K562 (cell line): ENCODE results near the gene GPR39. TPM values are rescaled to one million over a fixed set of nuclear protein-coding genes. Genes with fewer than 3 reads are reported as not detected.

ENCODE experiments used
- ATAC-seq: fragments of 200-7000 bp; cut with Tn5 transposase; 3 replicates; pipeline ENCODE4 v1.9.1; 2020; ENCODE audit warnings: moderate library complexity
- BruUV-seq: library from RNA; stranded (reverse); fragments of 400-500 nt; replicated peaks from 2 replicates; lab custom pipeline; 2021; lab: Mats Ljungman, UMichigan
- CTCF ChIA-PET: fragments of 300-600 bp; formaldehyde crosslinking; extraction: SDS; loops from one replicate; lab custom pipeline; 2021; ENCODE audit warnings: low intra/inter-chr PET ratio; lab: Yijun Ruan, JAX
- POLR2A ChIA-PET: fragments of 300-600, 350-650 bp; sonication (Branson Sonifier 250); formaldehyde crosslinking; extraction: SDS; loops from one replicate; lab custom pipeline; 2021; ENCODE audit warnings: antibody characterized with exemption, inconsistent platforms; lab: Yijun Ruan, JAX
- DNase-seq, 4 experiments: peaks; one replicate each; pipeline versions ENCODE4 v3.0.0 to v3.0.0-alpha.2; 2011 to 2018; ENCODE audit warnings: low spot score in 3 of 4, mixed read lengths in 3 of 4; ENCODE audit errors: extremely low read depth in 1 of 4
- FAIRE-seq: peaks from 2 replicates; lab custom pipeline; 2011; peaks lifted over from hg19 to GRCh38; lab: Jason Lieb, UNC
- H2AFZ ChIP-seq: 2 replicates; pipeline ENCODE4 v1.6.0; 2011; ENCODE audit warnings: low read depth, low read length, control low read depth, inconsistent platforms
- H3K27ac ChIP-seq: fragments of 200-600 bp; 3 replicates; pipeline ENCODE4 v1.8.0; 2011; ENCODE audit warnings: low read depth, mild to moderate bottlenecking, control low read depth, inconsistent platforms, low read length, moderate library complexity, mixed read lengths; ENCODE audit errors: extremely low read depth
- H3K27me3 ChIP-seq, 2 experiments: fragments of 300-600 bp in 1 of 2; 2 replicates in 1 of 2; 3 replicates in 1 of 2; pipeline versions ENCODE4 v1.6.0 to v1.8.0; 2011; ENCODE audit warnings: inconsistent platforms in 2 of 2, low read length in 2 of 2, mild to moderate bottlenecking in 1 of 2, mixed read lengths in 1 of 2, moderate library complexity in 1 of 2; ENCODE audit not compliant: control insufficient read depth in 2 of 2, insufficient read depth in 2 of 2
- H3K36me3 ChIP-seq: fragments of 300-600 bp; 3 replicates; pipeline ENCODE4 v1.8.0; 2011; ENCODE audit warnings: mild to moderate bottlenecking, low read length, inconsistent platforms; ENCODE audit not compliant: control insufficient read depth, insufficient read depth
- H3K4me1 ChIP-seq, 2 experiments: fragments of 200-600 bp in 1 of 2; replicated peaks in 1 of 2; 2 replicates in 1 of 2; 3 replicates in 1 of 2; pipeline versions ENCODE4 v1.5.1 to v1.8.0; 2011; ENCODE audit warnings: inconsistent platforms in 2 of 2, low read length in 2 of 2, mild to moderate bottlenecking in 1 of 2, mixed read lengths in 1 of 2, moderate library complexity in 1 of 2; ENCODE audit not compliant: control insufficient read depth in 2 of 2, insufficient read depth in 2 of 2
- H3K4me2 ChIP-seq: 2 replicates; pipeline ENCODE4 v1.6.1; 2011; ENCODE audit warnings: low read length, control low read depth, inconsistent platforms, mixed read lengths; ENCODE audit not compliant: insufficient read depth
- H3K4me3 ChIP-seq: fragments of 200-600 bp; sonication (generic), shearing (Covaris generic); 2 replicates; pipeline ENCODE4 v1.5.1; 2016; ENCODE audit warnings: control low read depth, inconsistent platforms
- H3K79me2 ChIP-seq: fragments of 200-600 bp; 3 replicates; pipeline ENCODE4 v1.8.0; 2011; ENCODE audit warnings: low read length, inconsistent platforms; ENCODE audit not compliant: control insufficient read depth, insufficient read depth
- H3K9ac ChIP-seq, 2 experiments: 2 replicates each; pipeline versions ENCODE4 v1.6.0 to v1.6.1; 2011; ENCODE audit warnings: low read depth in 2 of 2, low read length in 2 of 2, control low read depth in 1 of 2, inconsistent platforms in 1 of 2, mild to moderate bottlenecking in 1 of 2, mixed read lengths in 1 of 2; ENCODE audit not compliant: insufficient read depth in 1 of 2
- H3K9me1 ChIP-seq: one replicate; pipeline ENCODE4 v1.6.0; 2011; ENCODE audit warnings: inconsistent platforms, mild to moderate bottlenecking, low read length, moderate library complexity; ENCODE audit not compliant: control insufficient read depth, insufficient read depth
- H3K9me3 ChIP-seq: replicated peaks from 2 replicates; pipeline ENCODE4 v1.5.1; 2011; ENCODE audit warnings: low read depth, low read length, inconsistent platforms; ENCODE audit not compliant: control insufficient read depth, insufficient read depth
- H4K20me1 ChIP-seq: replicated peaks from 2 replicates; pipeline ENCODE4 v1.6.1; 2011; ENCODE audit warnings: low read length, inconsistent platforms, mixed read lengths; ENCODE audit not compliant: control insufficient read depth, insufficient read depth
- AFF1 ChIP-seq, 2 experiments: fragments of 450-650 bp; IDR thresholded peaks; 2 replicates each; pipeline ENCODE4 v1.6.1; 2018; ENCODE audit warnings: mild to moderate bottlenecking in 2 of 2, low read depth in 1 of 2; ENCODE audit not compliant: partially characterized antibody in 2 of 2
- ATF4 ChIP-seq: fragments of 450-650 bp; formaldehyde crosslinking; IDR thresholded peaks from 2 replicates; pipeline ENCODE4 v1.4.0; 2022; ENCODE audit warnings: mild to moderate bottlenecking, moderate library complexity
- E2F5 ChIP-seq: sonication (generic); formaldehyde crosslinking; IDR thresholded peaks from 2 replicates; pipeline ENCODE4 v1.8.0; 2022; ENCODE audit warnings: mild to moderate bottlenecking, missing genetic modification reagents
- MAFG ChIP-seq: fragments of 450-650 bp; conservative IDR thresholded peaks from 2 replicates; pipeline ENCODE4 v1.6.1; 2016; ENCODE audit warnings: missing genetic modification characterization, missing compliant biosample characterization
- NBN ChIP-seq: fragments of 450-650 bp; IDR thresholded peaks from 2 replicates; pipeline ENCODE4 v1.6.1; 2016; ENCODE audit warnings: low read depth, mild to moderate bottlenecking
- NCOA4 ChIP-seq: fragments of 450-650 bp; IDR thresholded peaks from 2 replicates; pipeline ENCODE4 v1.6.1; 2018; ENCODE audit warnings: mild to moderate bottlenecking; ENCODE audit not compliant: partially characterized antibody
- RBM39 ChIP-seq: fragments of 200-400 bp; formaldehyde crosslinking; optimal IDR thresholded peaks from 2 replicates; pipeline ENCODE3; 2018; ENCODE audit warnings: low read depth, low read length
- ZFP36 ChIP-seq: fragments of 150-350 bp; IDR thresholded peaks from 2 replicates; pipeline ENCODE4 v1.6.1; 2018; ENCODE audit warnings: low read length, low read depth; ENCODE audit not compliant: partially characterized antibody
- ZNF280B ChIP-seq: fragments of 250-450 bp; sonication (Bioruptor Pico); IDR thresholded peaks from 2 replicates; pipeline ENCODE4 v1.5.1; 2021; ENCODE audit warnings: mild to moderate bottlenecking
- ZNF785 ChIP-seq: fragments of 250-450 bp; sonication (Bioruptor Pico); IDR thresholded peaks from 2 replicates; pipeline ENCODE4 v1.4.0; 2020; ENCODE audit warnings: mild to moderate bottlenecking
- WGBS: fragments of 100-300 bp; shearing (Covaris generic); methylation state at CpG from one replicate; pipeline ENCODE4 v1.1.6; 2016; ENCODE audit warnings: low coverage, mixed read lengths; ENCODE audit not compliant: insufficient coverage; ENCODE audit errors: missing lambda C conversion rate; 5-methylcytosine and 5-hydroxymethylcytosine counted together
- in situ Hi-C: fragments of 300-500 bp; cut with MboI; formaldehyde crosslinking; loops from 4 replicates; pipeline ENCODE4 v1.15.0; 2018; ENCODE audit warnings: inconsistent platforms, mixed read lengths
- intact Hi-C: fragments of 100-400 bp; cut with micrococcal nuclease; formaldehyde crosslinking; loops from 2 replicates; pipeline ENCODE4 v1.14.2; 2022
- polyA plus RNA-seq, 8 experiments: library from polyadenylated mRNA; depleted of rRNA in 4 of 8; stranded (reverse) in 5 of 8; unstranded in 3 of 8; fragments of >200 nt; fragmentation: Nextera tagmentation in 2 of 8; fragmentation: Illumina TruSeq in 1 of 8; extraction: Ambion mirVana in 2 of 8; extraction: Trizol in 1 of 8; gene quantifications; 2 replicates each; pipeline versions ENCODE4 v1.2.1 to v1.2.3, GENCODE V29; 2011 to 2014; ENCODE audit warnings: inconsistent platforms in 1 of 8, missing spikeins in 1 of 8
- total RNA-seq, 7 experiments: library from RNA; depleted of rRNA in 6 of 7; stranded (reverse); fragments of >200 nt in 6 of 7; fragmentation: Illumina TruSeq in 2 of 7; extraction: Trizol in 2 of 7; gene quantifications; 2 replicates each; pipeline versions ENCODE4 v1.2.1 to v1.2.3, GENCODE V29; 2011 to 2021; ENCODE audit warnings: low replicate concordance in 1 of 7
- TF ChIP-seq, protein P1 (sequence below), 3 experiments: fragments of 200-800 bp in 1 of 3; fragments of 250-450 bp in 1 of 3; fragments of 450-650 bp in 1 of 3; sonication (Bioruptor Pico) in 1 of 3; sonication (Bioruptor generic) in 1 of 3; formaldehyde crosslinking in 1 of 3; IDR thresholded peaks; 2 replicates each; pipeline versions ENCODE4 v1.6.1 to v1.8.0; 2016 to 2022; ENCODE audit warnings: mild to moderate bottlenecking in 2 of 3, missing genetic modification characterization in 2 of 3, missing compliant biosample characterization in 1 of 3, moderate library complexity in 1 of 3

The GPR39 gene
- total and polyA plus RNA-seq, 9 of the 15 experiments (the other 6 are each of a cell fraction or from before 2014, with no cell fraction given): 0.04 TPM; not detected in 8

- FAIRE-seq (no peak), DNase-seq (no peak), ATAC-seq (no peak)
- Histone ChIP-seq H3K79me2 (no peaks in the 10 kb centered on the region), H3K36me3 (no peaks in the 10 kb centered on the region), H3K4me3 (no peak overlapping the region), H3K9me3 (no peaks in the 10 kb centered on the region), H3K27me3 (no peaks in the 10 kb centered on the region), H2AFZ (no peak overlapping the region), H3K4me1 (no peaks in the 10 kb centered on the region), H4K20me1 (no peaks in the 10 kb centered on the region), H3K27ac (no peak overlapping the region), H3K9ac (no peak overlapping the region), H3K4me2 (no peak overlapping the region), H3K9me1 (no peaks in the 10 kb centered on the region)
- no TSS peak for BruUV-seq
- CTCF ChIA-PET: no interaction called here
- intact Hi-C loops (no loop called here), in situ Hi-C loops (no loop called here)
- WGBS: 1% methylated on average over 8 of the region's 8 CpGs
- POLR2A ChIA-PET: no interaction called here
- no peak for TF ChIP-seq E2F5 (CRISPR knock-in tag)
- no peak for TF ChIP-seq AFF1 (IDR thresholded peaks at IDR 0.05; ENCODE audit: low read depth in 1 of 2, partially characterized antibody in 2 of 2)
- TF ChIP-seq, protein P1, sequence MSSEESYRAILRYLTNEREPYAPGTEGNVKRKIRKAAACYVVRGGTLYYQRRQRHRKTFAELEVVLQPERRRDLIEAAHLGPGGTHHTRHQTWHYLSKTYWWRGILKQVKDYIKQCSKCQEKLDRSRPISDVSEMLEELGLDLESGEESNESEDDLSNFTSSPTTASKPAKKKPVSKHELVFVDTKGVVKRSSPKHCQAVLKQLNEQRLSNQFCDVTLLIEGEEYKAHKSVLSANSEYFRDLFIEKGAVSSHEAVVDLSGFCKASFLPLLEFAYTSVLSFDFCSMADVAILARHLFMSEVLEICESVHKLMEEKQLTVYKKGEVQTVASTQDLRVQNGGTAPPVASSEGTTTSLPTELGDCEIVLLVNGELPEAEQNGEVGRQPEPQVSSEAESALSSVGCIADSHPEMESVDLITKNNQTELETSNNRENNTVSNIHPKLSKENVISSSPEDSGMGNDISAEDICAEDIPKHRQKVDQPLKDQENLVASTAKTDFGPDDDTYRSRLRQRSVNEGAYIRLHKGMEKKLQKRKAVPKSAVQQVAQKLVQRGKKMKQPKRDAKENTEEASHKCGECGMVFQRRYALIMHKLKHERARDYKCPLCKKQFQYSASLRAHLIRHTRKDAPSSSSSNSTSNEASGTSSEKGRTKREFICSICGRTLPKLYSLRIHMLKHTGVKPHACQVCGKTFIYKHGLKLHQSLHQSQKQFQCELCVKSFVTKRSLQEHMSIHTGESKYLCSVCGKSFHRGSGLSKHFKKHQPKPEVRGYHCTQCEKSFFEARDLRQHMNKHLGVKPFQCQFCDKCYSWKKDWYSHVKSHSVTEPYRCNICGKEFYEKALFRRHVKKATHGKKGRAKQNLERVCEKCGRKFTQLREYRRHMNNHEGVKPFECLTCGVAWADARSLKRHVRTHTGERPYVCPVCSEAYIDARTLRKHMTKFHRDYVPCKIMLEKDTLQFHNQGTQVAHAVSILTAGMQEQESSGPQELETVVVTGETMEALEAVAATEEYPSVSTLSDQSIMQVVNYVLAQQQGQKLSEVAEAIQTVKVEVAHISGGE (CRISPR knock-in tag; IDR thresholded peaks at IDR 0.05): no peak
- TF ChIP-seq ZFP36: no peak
- no peak for TF ChIP-seq ZNF280B (CRISPR knock-in tag)
- no peak for TF ChIP-seq ZNF785
- no peak for TF ChIP-seq NCOA4
- no peak for TF ChIP-seq NBN
- TF ChIP-seq RBM39: no peak
- TF ChIP-seq MAFG (tag): no peak
- no peak for TF ChIP-seq ATF4 (CRISPR knock-in tag)
Observed at GRCh38 chr2:132479155-132479554, 62.5 kb downstream of the GPR39 start.
